ENCODE data around the gene INPP5A.

DNA sequence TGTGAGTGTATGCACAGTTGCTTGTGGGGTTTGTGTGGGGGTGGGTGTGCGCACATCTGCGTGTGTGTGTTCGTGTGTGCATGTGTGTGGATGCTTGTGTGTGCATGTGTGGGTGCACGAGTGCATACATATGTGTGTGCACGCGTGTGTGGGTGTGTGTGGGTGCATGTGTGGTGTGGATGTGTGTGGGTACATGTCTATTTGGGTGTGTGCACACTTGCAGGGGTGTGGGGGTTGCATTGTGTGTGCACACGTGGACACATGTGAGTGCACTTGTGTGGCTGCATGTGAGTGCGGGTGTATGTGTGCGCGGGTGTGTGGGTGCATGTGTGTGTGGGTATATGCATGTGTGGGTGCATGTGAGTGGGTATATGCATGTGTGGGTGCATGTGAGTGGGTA lies 174.7 kb downstream of the INPP5A start:
- no peak for TF ChIP-seq EZH2phosphoT487 (IDR thresholded peaks at IDR 0.05; ENCODE audit: low read length)
- TF ChIP-seq CTCF (IDR thresholded peaks at IDR 0.05; ENCODE audit: low read length): no peak
- TF ChIP-seq EZH2 (optimal IDR thresholded peaks at IDR 0.05; ENCODE audit: low read depth, low read length): no peak
